SK-N-SH treated with all-trans-retinoic acid at 6 μM for 48 hours (cell line): ENCODE data around the gene FBXW2.

Experiments used
- ATAC-seq: fragments of 200-7000 bp; cut with Tn5 transposase; 3 replicates; pipeline ENCODE4 v1.9.1; 2020; ENCODE audit warnings: mild to moderate bottlenecking, moderate library complexity
- ARNTL ChIP-seq: fragments of 450-650 bp; formaldehyde crosslinking; IDR thresholded peaks from 2 replicates; pipeline ENCODE4 v1.5.0; 2020; ENCODE audit warnings: low read depth, mild to moderate bottlenecking, moderate library complexity, borderline replicate concordance
- BACH2 ChIP-seq: fragments of 250-450 bp; sonication (Bioruptor Pico); IDR thresholded peaks from 2 replicates; pipeline ENCODE4 v1.9.0; 2021; ENCODE audit warnings: mild to moderate bottlenecking, borderline replicate concordance
- CSDC2 ChIP-seq: fragments of 250-450 bp; sonication (Bioruptor Pico); IDR thresholded peaks from 2 replicates; pipeline ENCODE4 v1.5.0; 2020; ENCODE audit warnings: mild to moderate bottlenecking, moderate library complexity
- ESRRG ChIP-seq: fragments of 250-450 bp; sonication (Bioruptor Pico); IDR thresholded peaks from 2 replicates; pipeline ENCODE4 v1.6.1; 2021; ENCODE audit warnings: mild to moderate bottlenecking
- GLIS3 ChIP-seq: fragments of 250-450 bp; sonication (Bioruptor Pico); IDR thresholded peaks from 2 replicates; pipeline ENCODE4 v1.5.0; 2020; ENCODE audit warnings: mild to moderate bottlenecking, moderate library complexity
- ISL1 ChIP-seq: fragments of 250-450 bp; sonication (Bioruptor Pico); IDR thresholded peaks from 2 replicates; pipeline ENCODE4 v2.1.2; 2022; ENCODE audit warnings: mild to moderate bottlenecking, moderate library complexity
- OSR1 ChIP-seq: fragments of 250-450 bp; sonication (Bioruptor Pico); IDR thresholded peaks from 2 replicates; pipeline ENCODE4 v1.8.0; 2022; ENCODE audit warnings: moderate library complexity, mild to moderate bottlenecking, inconsistent platforms
- RARB ChIP-seq: fragments of 250-450 bp; sonication (Bioruptor Pico); IDR thresholded peaks from 2 replicates; pipeline ENCODE4 v1.8.0; 2021; ENCODE audit warnings: mild to moderate bottlenecking, moderate library complexity
- SNAI2 ChIP-seq: fragments of 250-450 bp; sonication (Bioruptor Pico); IDR thresholded peaks from 2 replicates; pipeline ENCODE4 v1.5.0; 2020; ENCODE audit warnings: mild to moderate bottlenecking, moderate library complexity
- TCF4 ChIP-seq: fragments of 250-450 bp; sonication (Bioruptor Pico); IDR thresholded peaks from 2 replicates; pipeline ENCODE4 v1.8.0; 2021; ENCODE audit warnings: mild to moderate bottlenecking, moderate library complexity, borderline replicate concordance
- TOX ChIP-seq: fragments of 250-450 bp; sonication (Bioruptor Pico); IDR thresholded peaks from 2 replicates; pipeline ENCODE4 v1.8.0; 2021; ENCODE audit warnings: mild to moderate bottlenecking, moderate library complexity, borderline replicate concordance
- ZC3H10 ChIP-seq: fragments of 250-450 bp; sonication (Bioruptor Pico); IDR thresholded peaks from 2 replicates; pipeline ENCODE4 v1.5.1; 2021; ENCODE audit warnings: mild to moderate bottlenecking, moderate library complexity
- ZFP3 ChIP-seq: fragments of 250-450 bp; sonication (Bioruptor Pico); IDR thresholded peaks from 2 replicates; pipeline ENCODE4 v1.5.0; 2020; ENCODE audit warnings: mild to moderate bottlenecking, moderate library complexity
- ZNF565 ChIP-seq: fragments of 450-650 bp; formaldehyde crosslinking; conservative IDR thresholded peaks from 2 replicates; pipeline ENCODE4 v1.5.0; 2020; ENCODE audit warnings: low read depth, mild to moderate bottlenecking, moderate library complexity
- ZNF8 ChIP-seq: fragments of 450-650 bp; formaldehyde crosslinking; IDR thresholded peaks from 2 replicates; pipeline ENCODE4 v1.5.0; 2020; ENCODE audit warnings: mild to moderate bottlenecking, moderate library complexity
- TF ChIP-seq, protein P1 (sequence below): fragments of 250-450 bp; sonication (Bioruptor Pico); IDR thresholded peaks from 2 replicates; pipeline ENCODE4 v1.5.1; 2020; ENCODE audit warnings: low read depth, mild to moderate bottlenecking, moderate library complexity
- TF ChIP-seq, protein P2 (sequence below): fragments of 250-450 bp; sonication (Bioruptor Pico); IDR thresholded peaks from 2 replicates; pipeline ENCODE4 v1.8.0; 2021; ENCODE audit warnings: low read depth, mild to moderate bottlenecking, moderate library complexity, borderline replicate concordance
- TF ChIP-seq, protein P3 (sequence below): fragments of 250-450 bp; sonication (Bioruptor Pico); IDR thresholded peaks from 2 replicates; pipeline ENCODE4 v1.5.0; 2020; ENCODE audit warnings: mild to moderate bottlenecking, moderate library complexity
- TF ChIP-seq, protein P4 (sequence below): fragments of 250-450 bp; sonication (Bioruptor Pico); IDR thresholded peaks from 2 replicates; pipeline ENCODE4 v1.5.1; 2021; ENCODE audit warnings: mild to moderate bottlenecking, moderate library complexity
- TF ChIP-seq, protein P5 (sequence below): fragments of 250-450 bp; sonication (Bioruptor Pico); IDR thresholded peaks from 2 replicates; pipeline ENCODE4 v1.8.0; 2020; ENCODE audit warnings: mild to moderate bottlenecking, moderate library complexity, borderline replicate concordance

The FBXW2 gene

DNA sequence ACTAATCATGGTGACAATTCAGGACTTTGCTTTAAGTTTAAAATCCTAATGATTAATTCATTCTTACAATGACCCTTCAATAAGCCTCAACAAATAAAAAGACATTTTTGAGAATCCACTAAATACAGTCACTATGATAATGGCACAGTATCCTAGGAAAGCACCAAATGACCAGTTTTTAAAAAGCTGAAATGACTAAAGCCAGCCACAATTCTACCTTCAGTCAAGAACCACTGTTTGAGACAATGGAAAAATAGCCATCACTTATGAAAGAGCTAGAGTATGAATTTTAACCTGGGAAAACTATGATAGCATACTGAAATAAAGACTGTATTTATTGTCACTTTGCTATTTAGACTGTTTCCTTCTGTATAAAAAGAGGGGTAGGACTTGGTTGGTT lies 14.0 kb downstream of the FBXW2 start:
- no peak for ATAC-seq
- TF ChIP-seq GLIS3 (CRISPR knock-in tag) (no peak), ESRRG (CRISPR knock-in tag) (no peak), SNAI2 (CRISPR knock-in tag) (no peak), ZNF8 (CRISPR knock-in tag) (no peak), ZC3H10 (CRISPR knock-in tag) (no peak), OSR1 (CRISPR knock-in tag) (no peak), ISL1 (CRISPR knock-in tag) (no peak), ZNF565 (CRISPR knock-in tag) (no peak), ZFP3 (CRISPR knock-in tag) (no peak), CSDC2 (CRISPR knock-in tag) (no peak), TCF4 (CRISPR knock-in tag) (no peak), BACH2 (CRISPR knock-in tag) (no peak)
- TF ChIP-seq, protein P1, sequence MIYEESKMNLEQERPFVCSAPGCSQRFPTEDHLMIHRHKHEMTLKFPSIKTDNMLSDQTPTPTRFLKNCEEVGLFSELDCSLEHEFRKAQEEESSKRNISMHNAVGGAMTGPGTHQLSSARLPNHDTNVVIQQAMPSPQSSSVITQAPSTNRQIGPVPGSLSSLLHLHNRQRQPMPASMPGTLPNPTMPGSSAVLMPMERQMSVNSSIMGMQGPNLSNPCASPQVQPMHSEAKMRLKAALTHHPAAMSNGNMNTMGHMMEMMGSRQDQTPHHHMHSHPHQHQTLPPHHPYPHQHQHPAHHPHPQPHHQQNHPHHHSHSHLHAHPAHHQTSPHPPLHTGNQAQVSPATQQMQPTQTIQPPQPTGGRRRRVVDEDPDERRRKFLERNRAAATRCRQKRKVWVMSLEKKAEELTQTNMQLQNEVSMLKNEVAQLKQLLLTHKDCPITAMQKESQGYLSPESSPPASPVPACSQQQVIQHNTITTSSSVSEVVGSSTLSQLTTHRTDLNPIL (CRISPR knock-in tag): no peak
- TF ChIP-seq, protein P2, sequence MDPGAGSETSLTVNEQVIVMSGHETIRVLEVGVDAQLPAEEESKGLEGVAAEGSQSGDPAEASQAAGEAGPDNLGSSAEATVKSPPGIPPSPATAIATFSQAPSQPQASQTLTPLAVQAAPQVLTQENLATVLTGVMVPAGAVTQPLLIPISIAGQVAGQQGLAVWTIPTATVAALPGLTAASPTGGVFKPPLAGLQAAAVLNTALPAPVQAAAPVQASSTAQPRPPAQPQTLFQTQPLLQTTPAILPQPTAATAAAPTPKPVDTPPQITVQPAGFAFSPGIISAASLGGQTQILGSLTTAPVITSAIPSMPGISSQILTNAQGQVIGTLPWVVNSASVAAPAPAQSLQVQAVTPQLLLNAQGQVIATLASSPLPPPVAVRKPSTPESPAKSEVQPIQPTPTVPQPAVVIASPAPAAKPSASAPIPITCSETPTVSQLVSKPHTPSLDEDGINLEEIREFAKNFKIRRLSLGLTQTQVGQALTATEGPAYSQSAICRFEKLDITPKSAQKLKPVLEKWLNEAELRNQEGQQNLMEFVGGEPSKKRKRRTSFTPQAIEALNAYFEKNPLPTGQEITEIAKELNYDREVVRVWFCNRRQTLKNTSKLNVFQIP: no peak
- TF ChIP-seq, protein P3, sequence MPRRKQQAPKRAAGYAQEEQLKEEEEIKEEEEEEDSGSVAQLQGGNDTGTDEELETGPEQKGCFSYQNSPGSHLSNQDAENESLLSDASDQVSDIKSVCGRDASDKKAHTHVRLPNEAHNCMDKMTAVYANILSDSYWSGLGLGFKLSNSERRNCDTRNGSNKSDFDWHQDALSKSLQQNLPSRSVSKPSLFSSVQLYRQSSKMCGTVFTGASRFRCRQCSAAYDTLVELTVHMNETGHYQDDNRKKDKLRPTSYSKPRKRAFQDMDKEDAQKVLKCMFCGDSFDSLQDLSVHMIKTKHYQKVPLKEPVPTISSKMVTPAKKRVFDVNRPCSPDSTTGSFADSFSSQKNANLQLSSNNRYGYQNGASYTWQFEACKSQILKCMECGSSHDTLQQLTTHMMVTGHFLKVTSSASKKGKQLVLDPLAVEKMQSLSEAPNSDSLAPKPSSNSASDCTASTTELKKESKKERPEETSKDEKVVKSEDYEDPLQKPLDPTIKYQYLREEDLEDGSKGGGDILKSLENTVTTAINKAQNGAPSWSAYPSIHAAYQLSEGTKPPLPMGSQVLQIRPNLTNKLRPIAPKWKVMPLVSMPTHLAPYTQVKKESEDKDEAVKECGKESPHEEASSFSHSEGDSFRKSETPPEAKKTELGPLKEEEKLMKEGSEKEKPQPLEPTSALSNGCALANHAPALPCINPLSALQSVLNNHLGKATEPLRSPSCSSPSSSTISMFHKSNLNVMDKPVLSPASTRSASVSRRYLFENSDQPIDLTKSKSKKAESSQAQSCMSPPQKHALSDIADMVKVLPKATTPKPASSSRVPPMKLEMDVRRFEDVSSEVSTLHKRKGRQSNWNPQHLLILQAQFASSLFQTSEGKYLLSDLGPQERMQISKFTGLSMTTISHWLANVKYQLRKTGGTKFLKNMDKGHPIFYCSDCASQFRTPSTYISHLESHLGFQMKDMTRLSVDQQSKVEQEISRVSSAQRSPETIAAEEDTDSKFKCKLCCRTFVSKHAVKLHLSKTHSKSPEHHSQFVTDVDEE (CRISPR knock-in tag): no peak
- TF ChIP-seq, protein P4, sequence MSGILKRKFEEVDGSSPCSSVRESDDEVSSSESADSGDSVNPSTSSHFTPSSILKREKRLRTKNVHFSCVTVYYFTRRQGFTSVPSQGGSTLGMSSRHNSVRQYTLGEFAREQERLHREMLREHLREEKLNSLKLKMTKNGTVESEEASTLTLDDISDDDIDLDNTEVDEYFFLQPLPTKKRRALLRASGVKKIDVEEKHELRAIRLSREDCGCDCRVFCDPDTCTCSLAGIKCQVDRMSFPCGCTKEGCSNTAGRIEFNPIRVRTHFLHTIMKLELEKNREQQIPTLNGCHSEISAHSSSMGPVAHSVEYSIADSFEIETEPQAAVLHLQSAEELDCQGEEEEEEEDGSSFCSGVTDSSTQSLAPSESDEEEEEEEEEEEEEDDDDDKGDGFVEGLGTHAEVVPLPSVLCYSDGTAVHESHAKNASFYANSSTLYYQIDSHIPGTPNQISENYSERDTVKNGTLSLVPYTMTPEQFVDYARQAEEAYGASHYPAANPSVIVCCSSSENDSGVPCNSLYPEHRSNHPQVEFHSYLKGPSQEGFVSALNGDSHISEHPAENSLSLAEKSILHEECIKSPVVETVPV (CRISPR knock-in tag): no peak
- TF ChIP-seq, protein P5, sequence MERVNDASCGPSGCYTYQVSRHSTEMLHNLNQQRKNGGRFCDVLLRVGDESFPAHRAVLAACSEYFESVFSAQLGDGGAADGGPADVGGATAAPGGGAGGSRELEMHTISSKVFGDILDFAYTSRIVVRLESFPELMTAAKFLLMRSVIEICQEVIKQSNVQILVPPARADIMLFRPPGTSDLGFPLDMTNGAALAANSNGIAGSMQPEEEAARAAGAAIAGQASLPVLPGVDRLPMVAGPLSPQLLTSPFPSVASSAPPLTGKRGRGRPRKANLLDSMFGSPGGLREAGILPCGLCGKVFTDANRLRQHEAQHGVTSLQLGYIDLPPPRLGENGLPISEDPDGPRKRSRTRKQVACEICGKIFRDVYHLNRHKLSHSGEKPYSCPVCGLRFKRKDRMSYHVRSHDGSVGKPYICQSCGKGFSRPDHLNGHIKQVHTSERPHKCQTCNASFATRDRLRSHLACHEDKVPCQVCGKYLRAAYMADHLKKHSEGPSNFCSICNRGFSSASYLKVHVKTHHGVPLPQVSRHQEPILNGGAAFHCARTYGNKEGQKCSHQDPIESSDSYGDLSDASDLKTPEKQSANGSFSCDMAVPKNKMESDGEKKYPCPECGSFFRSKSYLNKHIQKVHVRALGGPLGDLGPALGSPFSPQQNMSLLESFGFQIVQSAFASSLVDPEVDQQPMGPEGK: no peak

DNA sequence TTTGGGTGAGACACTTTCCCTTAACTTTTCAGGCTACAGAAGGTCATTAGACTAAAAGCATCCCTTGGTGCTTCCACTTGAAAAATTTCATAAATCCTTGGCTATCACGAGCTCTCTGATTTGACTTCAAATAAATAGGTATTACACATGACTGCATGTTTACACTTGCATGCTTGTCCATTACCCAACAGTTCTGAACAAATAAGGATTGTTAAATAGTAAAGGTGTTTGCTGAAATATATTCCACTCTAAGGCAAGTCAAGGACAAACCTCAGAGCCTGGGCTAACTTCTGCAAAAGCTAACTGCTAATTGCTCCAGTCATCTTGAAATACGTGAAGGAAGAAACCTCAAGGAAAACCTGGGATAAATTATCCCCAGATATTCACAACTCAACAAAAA lies 14.5 kb downstream of the FBXW2 start:
- ATAC-seq: no peak
- TF ChIP-seq ARNTL (no peak), BACH2 (CRISPR knock-in tag) (no peak), TCF4 (CRISPR knock-in tag) (no peak), SNAI2 (CRISPR knock-in tag) (no peak), CSDC2 (CRISPR knock-in tag) (no peak), RARB (CRISPR knock-in tag) (no peak), ESRRG (CRISPR knock-in tag) (no peak), ZC3H10 (CRISPR knock-in tag) (no peak), TOX (CRISPR knock-in tag) (no peak)
- TF ChIP-seq, protein P3 (CRISPR knock-in tag): no peak
- TF ChIP-seq, protein P5: no peak
- TF ChIP-seq, protein P2: no peak
